Dermis blood vessel endothelial cell (primary cell): ENCODE measurements around the gene GTF2F2. TPM values are rescaled to one million over a fixed set of nuclear protein-coding genes. Genes with fewer than 3 reads are reported as not detected.
A peak's percentile ranks its signal among the peaks of the same experiment; 100 is the strongest.
"Not testable (repeated sequence)": the region's sequence is repeated elsewhere in the genome, so short reads cannot be mapped to it uniquely, and the experiment has no call there.

Experiments
- DNase-seq: peaks from one replicate; pipeline ENCODE4 v3.0.0; 2010
- total RNA-seq: library from RNA; depleted of rRNA; stranded (reverse); fragments of >200 nt; gene quantifications from 2 replicates; pipeline ENCODE4 v1.2.3, GENCODE V29; 2014

GTF2F2 gene
- total RNA-seq, 1 donor from 2014 or later, result 24.0 TPM

DNA sequence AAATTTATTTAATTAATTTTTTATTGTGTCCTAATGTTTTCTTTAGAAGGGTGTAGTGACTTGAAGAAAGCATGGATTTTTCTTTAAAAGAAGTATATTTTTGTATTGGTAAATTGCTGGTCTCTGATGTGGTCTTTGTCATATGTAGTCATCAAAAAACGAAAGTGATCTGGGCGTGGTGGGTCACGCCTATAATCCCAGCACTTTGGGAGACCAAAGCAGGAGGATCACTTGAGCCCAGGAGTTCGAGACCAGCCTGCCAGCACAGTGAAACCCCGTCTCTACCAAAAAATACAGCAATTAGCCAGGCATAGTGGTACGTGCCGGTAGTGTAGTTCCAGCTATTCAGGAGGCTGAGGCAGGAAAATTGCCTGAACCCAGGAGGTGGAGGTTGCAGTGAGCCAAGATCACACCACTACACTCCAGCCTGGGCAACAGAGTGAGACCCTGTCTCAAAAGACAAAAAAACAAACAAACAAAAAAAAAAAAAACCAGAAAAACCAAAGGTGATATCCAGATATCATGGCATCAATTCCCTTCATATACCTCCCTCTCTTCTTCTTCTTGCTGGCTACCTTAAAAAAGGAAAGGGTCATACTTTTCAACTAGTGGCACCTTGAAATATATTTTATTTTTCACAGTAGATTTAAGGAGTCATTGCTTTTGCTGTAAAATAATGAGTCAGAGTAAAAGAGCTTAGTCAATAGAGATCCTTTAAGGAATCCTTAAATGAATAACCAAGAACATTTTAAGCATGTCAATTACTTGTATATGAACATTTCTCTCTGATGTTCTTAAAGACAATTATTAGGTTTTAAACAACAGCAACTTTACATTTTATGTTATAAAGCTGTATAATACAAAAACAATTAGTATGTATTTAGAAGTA lies 60.6 kb downstream of the GTF2F2 start:
- DNase-seq, result no peak

DNA sequence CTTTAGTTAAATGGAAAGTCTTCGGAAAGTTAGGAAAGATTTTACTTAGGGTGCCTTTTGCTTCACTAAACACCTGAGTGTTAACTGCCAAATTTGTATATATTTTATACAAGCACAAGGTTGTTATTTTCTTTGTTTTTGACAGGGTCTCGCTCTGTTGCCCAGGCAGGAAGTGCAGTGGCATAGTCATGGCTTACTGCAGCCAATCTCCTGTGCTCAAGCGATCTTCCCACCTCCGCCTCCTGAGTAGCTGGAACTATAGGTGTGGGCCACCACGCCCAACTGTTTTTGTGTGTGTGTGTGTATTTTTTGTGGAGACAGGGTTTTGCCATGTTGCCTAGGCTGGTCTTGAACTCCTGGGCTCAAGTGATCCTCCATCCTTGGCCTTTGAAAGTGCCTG lies 64.4 kb downstream of the GTF2F2 start:
- no peak for DNase-seq

DNA sequence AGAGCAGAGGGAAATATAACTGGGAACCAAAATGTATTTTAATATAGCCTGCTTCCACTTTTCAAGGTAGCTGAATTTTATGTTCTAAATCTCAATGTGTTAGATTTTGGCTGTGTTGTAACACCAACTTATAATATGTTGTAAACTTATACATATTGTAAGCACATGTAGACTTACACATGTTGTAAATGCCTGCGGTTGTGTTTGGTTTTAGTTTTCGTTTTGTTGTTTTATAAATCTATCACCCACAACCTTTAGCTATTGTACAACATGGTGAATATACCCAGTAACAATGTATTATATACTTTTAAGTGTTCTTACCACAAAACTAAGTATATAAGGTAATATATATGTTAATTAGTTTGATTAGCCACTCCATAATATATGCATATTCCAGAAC lies 65.0 kb downstream of the GTF2F2 start:
- no peak for DNase-seq

DNA sequence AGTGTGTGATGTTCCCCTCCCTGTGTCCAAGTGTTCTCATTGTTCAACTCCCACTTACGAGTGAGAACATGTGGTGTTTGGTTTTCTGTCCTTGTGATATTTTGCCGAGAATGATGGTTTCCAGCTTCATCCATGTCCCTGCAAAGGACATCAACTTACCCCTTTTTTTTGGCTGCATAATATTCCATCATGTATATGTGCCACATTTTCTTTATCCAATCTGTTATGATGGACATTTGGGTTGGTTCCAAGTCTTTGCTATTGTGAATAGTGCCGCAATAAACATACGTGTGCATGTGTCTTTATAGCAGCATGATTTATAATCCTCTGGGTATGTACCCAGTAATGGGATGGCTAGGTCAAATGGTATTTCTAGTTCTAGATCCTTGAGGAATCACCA lies 68.8 kb downstream of the GTF2F2 start:
- not testable (repeated sequence) for DNase-seq

DNA sequence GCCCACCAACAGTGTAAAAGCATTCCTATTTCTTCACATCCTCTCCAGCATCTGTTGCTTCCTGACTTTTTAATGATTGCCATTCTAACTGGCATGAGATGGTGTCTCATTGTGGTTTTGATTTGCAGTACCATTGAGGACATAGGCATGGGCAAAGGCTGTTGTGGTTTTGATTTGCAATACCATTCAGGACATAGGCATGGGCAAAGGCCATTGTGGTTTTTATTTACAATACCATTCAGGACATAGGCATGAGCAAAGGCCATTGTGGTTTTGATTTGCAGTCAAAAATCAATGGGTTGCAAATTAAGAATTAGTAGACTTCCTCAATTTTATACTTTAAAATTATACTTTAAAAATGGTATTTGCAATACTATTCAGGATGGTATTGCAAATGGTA lies 69.2 kb downstream of the GTF2F2 start:
- not testable (repeated sequence) for DNase-seq

DNA sequence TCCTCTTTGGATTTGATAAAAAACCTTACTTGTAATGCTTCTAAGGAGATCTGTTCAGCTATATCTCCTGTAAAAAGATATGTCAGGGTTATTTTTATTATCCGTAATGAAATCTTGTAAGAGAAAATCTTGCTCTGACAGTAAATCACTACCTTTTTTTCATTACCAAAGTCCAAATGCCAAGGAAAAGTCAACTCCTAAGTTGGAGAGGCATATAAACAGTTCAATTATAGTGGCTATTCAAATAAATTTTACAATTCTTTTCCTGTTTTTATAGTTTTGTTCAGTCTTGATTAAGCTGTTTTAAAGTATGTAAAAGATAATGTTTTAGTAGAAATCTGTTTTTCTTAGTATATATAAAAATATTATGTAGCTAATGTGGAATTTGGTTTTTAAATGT lies 71.6 kb downstream of the GTF2F2 start:
- DNase-seq, result no peak

DNA sequence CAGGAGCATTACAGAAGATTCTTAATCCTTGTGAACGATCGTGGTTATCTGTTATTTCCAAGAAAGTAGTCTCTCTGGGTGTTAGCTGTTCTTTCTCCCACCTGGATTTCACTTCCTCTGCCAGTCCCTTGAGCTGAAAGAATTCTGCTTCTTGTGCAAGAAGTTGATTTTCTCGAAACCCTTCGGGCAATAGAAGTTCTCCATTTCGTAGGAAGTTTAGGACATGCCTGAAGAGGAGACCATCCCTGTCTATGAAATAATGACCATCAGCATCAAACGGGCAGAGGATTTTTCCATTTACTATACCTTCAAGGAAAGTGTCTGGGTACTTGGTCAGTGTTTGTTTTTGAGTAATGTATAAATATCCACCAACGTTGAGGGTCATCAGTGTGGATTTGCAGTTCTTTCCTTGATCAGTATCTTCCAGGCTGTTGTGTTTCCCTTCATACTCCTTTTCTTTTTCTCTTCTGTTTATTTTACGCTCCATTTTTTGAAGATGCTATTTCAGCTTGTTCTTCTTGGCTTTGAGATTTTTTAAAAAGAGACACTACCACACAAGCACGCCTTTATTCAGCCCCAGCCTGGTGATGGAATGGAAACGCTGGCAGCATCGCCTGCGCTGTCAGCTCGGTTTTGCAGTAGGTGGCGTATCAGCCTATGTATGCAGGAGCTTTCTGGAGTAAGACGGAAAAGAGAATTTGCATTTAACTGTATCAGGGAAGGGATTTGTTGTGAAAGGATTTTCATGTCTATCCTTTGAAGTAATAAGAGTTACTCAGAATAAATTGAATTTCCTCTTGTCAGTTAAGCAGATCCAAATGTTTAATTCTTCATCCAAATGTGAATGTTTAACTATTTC lies 74.0 kb downstream of the GTF2F2 start:
- peak; percentile 37 for DNase-seq

DNA sequence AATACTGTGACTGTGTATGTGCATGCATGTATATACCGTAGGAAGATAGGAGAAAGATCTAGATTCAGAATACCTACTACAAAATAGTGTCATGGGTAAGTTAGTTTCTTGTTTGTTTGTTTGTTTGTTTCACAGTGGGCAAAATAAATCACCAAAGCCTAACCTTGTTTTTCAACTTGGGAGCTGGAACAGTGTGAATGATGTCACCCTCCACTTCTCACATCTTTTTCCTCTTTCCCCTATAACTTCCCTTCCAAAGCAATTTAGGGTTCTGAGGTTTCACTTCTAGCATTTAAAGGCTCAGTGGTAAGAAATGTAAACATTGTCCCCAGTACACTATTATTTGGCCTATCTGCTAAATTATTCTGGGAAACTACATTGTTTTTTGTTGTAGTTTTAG lies 75.1 kb downstream of the GTF2F2 start:
- DNase-seq, result peak; percentile 58

DNA sequence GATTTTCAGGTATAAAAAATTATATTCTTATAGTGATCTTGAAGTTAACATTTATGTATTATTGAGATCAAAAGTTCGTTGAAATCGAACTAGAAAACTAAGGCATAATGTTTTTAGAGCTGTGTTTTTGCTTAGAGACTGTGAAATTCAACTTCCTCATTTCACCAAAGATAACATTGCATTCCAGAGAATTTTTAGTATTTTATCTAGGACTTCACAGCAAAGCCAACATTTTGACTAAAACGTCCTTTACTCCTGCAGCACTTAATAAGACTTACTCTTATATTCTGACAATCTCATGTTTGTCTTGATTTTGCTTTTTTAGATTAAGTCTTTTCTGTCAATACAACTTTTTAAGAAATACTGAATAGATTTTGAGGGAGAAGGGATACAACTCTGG lies 75.8 kb downstream of the GTF2F2 start:
- DNase-seq, result no peak

DNA sequence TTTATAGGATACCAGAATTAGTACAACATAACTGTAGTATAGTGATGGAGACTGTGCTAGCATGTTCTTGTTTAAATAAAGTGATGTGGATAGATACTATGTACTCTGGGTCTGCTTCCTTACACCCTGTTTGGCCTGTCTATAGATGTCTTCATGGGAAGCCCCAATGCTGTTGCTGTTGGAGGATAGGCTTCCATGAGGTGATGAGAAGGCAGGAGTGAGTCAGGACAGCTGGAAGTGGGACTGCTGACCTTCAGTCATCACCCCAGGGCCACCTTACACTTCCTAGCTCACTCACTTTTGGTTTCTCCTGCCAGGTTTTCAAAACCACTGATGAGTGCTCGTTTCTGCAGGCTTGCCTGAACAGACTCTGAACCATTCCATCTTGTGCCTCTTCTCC lies 76.3 kb downstream of the GTF2F2 start:
- peak; percentile 17 for DNase-seq

DNA sequence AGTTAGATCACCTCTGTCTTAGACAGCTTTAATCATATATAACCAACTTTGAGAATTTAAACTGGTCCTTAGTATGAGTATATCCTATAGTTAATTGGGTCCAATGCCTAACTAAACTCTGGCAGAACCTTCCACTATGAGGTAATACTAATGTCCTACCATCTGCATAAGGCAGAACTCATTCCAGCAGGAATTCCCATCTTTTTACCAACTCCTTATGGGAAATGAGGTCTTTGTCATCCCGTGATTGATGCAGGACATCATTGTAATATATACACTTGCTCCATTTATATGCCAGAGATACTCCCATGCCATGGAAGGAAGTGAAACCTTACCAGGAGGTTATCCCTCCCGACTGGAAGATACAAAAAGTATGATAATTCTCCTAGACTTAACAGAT lies 77.7 kb downstream of the GTF2F2 start:
- DNase-seq, result no peak

DNA sequence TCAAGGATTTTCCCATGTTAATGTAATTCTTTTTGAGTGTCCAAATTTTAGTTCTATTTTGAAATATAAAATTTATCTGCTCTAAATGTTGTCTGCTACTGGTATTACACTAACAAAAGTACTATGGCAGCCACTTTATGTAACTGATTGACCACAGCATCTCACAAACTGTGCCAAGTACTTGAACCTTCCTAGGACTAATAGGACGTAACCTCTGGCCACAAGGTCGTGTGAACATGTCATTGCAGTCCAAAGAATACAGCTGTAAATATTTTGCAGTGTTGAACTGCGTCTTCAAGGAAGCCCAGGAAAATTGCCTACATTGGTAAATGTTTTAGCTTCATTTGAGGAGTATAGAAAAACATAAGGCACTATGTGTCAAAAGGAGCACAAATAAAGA lies 78.6 kb downstream of the GTF2F2 start:
- DNase-seq, result no peak

DNA sequence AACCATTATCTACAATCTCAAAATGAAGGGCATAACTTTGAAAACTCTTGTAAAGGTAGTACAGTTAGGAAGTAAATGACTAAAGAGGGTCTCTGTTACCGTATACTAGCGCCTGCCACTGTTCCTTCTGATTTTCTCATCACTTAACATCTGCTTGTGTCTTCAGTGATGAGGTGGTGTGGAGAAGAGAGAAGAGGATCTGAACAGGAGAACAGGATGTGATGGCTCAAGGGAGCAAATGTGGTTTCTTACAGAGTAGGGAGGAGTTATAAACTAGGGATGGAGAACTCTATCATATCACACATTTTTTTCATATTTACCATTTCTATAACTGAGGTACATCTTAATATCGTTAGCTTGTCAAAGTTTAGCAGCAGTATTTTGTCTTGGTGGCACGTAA lies 79.4 kb downstream of the GTF2F2 start:
- DNase-seq, result no peak

DNA sequence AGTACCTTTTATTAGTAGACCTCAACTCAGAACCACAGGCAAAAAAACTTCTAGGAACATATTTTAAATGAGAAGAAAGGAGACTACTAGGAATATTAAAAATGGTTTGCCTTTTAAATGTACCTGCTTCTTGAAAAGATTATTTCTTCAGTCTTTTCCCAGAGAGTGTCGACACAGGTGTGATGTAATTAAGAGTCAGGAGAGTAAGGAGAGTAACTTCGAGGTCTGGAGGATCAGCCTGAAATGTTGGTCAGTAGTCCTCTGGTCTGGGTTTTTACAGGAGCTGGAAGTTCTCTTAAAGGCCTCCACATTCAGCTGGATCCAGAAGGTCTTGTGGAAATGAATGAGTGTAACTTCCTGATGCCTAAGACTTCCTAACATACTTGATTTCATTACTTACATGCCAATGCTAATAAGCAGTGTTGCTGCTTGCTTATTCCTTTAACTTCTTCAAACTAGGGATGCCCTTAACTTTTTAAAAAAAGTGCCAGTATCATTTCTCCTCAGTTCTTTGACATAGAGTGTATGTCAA lies 80.5 kb downstream of the GTF2F2 start, which contains the start of gene KCTD4:
KCTD4 (minus strand) TSS at position 345 of the 532 bp plus-strand sequence. CDS start 6,478 bp downstream, outside the sequence.
- peak; percentile 63 for DNase-seq

DNA sequence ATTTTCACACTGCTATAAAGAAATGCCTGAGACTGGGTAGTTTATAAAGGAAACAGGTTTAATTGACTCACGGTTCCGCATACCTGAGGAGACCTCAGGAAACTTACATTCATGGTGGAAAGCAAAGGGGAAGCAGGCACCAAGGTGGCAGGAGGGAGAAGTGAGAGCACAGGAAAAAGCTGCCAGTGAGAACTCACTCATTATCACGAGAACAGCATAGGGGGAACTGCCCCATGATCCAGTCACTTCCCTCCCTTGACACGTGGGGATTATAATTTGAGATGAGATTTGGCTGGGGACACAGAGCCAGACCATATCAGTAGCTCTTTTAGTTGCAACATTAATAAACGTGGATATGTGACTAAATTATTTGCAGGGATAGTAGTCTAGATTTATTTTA lies 84.8 kb downstream of the GTF2F2 start:
- peak; percentile 44 for DNase-seq

DNA sequence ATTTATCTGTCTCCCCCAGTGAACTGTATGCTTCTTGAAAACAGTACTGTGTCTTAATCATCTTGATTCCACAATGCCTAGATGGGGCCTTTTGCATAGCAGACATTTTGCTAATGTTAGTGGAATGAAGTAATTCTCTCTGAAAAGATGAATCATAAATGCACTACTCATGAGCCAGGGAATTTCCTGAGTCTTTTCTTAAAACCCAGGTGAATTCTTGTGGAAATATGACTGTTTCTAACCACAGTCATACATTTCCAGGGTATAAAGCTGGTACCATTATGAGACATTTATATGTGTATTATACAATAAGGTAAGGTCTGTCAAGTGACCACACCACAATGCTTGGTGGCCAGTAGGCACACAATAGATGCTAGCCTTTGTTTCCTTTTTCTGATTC lies 86.0 kb downstream of the GTF2F2 start:
- peak; percentile 89 for DNase-seq

DNA sequence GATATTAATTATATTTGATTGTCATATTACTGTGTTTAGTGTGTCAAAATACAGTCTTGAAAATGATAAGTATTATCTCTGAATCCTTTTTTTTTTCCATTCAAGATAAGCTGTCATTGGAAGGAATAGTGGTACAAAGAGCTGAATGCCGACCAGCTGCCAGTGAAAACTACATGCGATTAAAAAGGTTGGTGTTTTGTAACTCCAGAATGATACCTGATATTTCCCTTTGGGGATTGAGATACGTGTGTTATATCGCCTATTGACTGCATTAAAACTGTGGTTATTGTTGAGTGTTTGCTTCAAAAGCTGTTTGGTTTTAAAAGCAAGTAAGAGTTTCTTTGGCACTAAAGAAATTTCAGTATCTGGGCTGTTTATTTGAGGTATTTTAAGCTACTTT lies 87.0 kb downstream of the GTF2F2 start:
- DNase-seq, result no peak

DNA sequence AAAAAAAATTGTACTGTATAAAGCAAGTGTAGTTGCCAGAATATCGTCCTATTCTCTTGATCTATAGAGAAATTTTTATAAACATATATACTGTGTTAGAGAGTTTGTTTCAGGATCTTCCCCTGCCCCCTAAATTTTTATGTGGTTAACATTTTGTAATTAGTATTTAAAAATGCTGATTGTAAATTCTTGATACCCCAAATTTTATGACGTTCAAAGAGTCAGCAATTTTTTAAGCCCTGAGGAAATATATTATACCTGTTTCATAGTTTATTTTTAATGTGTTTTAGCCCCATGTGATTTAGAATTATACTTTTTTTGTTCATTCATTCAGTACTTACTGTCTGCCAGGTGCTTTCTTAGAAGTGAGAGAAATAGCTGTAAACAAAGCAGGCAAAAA lies 87.8 kb downstream of the GTF2F2 start:
- no peak for DNase-seq

DNA sequence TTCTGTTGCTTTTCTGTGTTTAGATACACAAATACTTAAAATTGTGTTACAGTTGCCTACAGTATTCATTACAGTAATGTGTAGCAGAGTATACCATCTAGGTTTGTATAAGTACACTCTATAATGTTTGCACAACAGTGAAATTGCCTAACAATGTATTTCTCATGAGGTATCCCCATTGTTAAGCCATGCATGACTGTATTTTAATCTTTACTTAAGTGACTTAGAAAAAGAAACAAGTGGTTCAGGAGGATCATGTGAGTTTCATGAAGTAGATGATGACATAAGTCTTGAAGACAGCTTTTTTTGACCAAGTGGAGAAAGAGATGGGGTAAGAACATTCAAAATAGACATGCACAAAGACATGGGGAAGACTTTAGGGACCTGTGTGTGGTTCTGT lies 88.9 kb downstream of the GTF2F2 start:
- no peak for DNase-seq

DNA sequence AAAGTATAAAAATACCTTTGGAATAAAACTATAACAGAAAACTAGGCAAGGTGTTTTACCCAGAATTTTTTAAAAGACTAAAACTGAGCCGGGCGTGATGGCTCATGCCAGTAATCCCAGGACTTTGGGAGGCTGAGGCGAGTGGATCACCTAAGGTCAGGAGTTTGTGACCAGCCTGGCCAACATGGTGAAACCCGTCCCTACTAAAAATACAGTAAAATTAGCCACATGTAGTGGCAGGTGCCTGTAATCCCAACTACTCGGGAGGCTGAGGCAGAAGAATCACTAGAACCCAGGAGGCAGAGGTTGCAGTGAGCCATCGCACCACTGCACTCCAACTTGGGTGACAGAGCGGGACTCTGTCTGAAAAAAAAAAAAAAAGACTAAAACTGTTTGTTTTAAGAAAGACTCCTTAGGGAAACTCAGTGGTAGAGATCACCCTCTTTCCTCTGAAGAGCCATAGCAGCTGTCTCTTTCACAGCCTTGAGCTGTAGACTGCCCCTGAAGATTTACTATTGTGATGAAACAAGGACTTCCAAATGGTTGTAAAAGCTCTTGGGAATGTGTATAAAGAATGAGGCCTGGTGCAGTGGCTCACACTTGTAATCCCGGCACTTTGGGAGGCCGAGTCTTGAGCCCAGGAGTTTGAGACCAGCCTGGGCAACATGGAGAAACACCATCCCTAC lies 95.2 kb downstream of the GTF2F2 start:
- DNase-seq, result no peak

DNA sequence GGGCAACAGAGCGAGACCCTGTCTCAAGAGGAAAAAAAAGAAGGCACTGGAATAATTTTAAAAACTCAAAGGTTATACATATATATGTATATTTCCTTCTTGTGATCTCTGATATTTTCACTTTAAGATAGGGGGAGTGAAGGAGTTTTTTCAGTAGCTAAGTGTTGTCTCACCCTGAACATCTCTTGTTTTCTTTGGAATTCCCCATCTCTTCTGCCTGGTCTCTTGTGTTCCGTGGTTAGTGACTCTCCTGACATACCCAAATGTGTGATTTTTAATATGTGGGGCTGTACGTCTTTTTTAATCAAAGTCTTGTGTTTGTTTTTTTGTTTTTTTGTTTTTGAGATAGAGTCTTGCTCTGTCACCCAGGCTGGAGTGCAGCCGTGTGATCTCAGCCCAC lies 95.9 kb downstream of the GTF2F2 start:
- no peak for DNase-seq

DNA sequence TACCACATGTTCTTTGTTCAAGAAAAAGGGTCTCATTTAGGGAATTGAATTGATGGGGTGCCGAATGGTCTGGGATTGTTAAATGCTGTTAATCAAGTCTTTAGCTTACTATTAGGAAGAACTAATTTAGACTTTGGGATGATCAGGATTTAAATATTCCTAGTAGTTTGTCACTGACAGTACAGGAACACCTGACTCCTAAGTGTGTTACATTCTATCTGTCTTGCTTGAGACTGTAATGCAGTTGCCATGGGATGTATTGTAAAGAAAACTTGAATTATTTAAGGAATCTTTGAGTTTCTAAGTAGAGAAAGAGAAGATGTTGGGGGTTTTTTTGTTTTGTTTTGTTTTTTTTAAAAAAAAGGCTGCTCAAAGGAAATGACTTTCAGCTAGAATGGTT lies 98.4 kb downstream of the GTF2F2 start:
- DNase-seq, result no peak
